Measurements from ENCODE around the gene CDKAL1. TPM values are rescaled to one million over a fixed set of nuclear protein-coding genes. Genes with fewer than 3 reads are reported as not detected.

Gene CDKAL1
- total RNA-seq, 1 donor: 26.8 TPM

- no peak overlapping the region for H3K4me3 ChIP-seq (ENCODE audit: low read depth, low read length)
Measured at GRCh38 chr6:21078497-21078896, 544.2 kb downstream of the CDKAL1 start.

GRCh38 chr6:21079468-21080048 lies 545.3 kb downstream of the CDKAL1 start:
- no peak overlapping the region for H3K4me3 ChIP-seq (ENCODE audit: low read depth, low read length)
- peak; percentile 32 for DNase-seq (ENCODE audit: low read depth)
- TF ChIP-seq CTCF (IDR thresholded peaks at IDR 0.05; ENCODE audit: insufficient read depth, low read depth, low read length): no peak

More at GRCh38 chr6:21078497-21078896, 544.2 kb downstream of the CDKAL1 start:
- no peak for DNase-seq (ENCODE audit: low read depth)
- no peak for TF ChIP-seq CTCF (IDR thresholded peaks at IDR 0.05; ENCODE audit: insufficient read depth, low read depth, low read length)

- no peak for TF ChIP-seq CTCF (IDR thresholded peaks at IDR 0.05; ENCODE audit: insufficient read depth, low read depth, low read length)
- DNase-seq (ENCODE audit: low read depth): no peak
- no peak overlapping the region for H3K4me3 ChIP-seq (ENCODE audit: low read depth, low read length)
Measured at GRCh38 chr6:21080221-21080620, 546.0 kb downstream of the CDKAL1 start.

- no peak for TF ChIP-seq CTCF (IDR thresholded peaks at IDR 0.05; ENCODE audit: insufficient read depth, low read depth, low read length)
- no peak for DNase-seq (ENCODE audit: low read depth)
Measured at GRCh38 chr6:21082091-21082490, 547.8 kb downstream of the CDKAL1 start.

GRCh38 chr6:21083708-21084107 lies 549.5 kb downstream of the CDKAL1 start:
- no peak for TF ChIP-seq CTCF (IDR thresholded peaks at IDR 0.05; ENCODE audit: insufficient read depth, low read depth, low read length)
- no peak for DNase-seq (ENCODE audit: low read depth)
- H3K4me3 ChIP-seq (ENCODE audit: low read depth, low read length): no peak overlapping the region

More at GRCh38 chr6:21082091-21082490, 547.8 kb downstream of the CDKAL1 start:
- no peak overlapping the region for H3K4me3 ChIP-seq (ENCODE audit: low read depth, low read length)

GRCh38 chr6:21084656-21085055 lies 550.4 kb downstream of the CDKAL1 start:
- no peak for TF ChIP-seq CTCF (IDR thresholded peaks at IDR 0.05; ENCODE audit: insufficient read depth, low read depth, low read length)
- H3K4me3 ChIP-seq (ENCODE audit: low read depth, low read length): no peak overlapping the region
- no peak for DNase-seq (ENCODE audit: low read depth)

- no peak for TF ChIP-seq CTCF (IDR thresholded peaks at IDR 0.05; ENCODE audit: insufficient read depth, low read depth, low read length)
Measured at GRCh38 chr6:21085211-21085610, 551.0 kb downstream of the CDKAL1 start.

More at GRCh38 chr6:21085211-21085610, 551.0 kb downstream of the CDKAL1 start:
- no peak for DNase-seq (ENCODE audit: low read depth)
- no peak overlapping the region for H3K4me3 ChIP-seq (ENCODE audit: low read depth, low read length)

All from fibroblast of villous mesenchyme (primary cell).